Testis (tissue), 3 donors: ENCODE results near the gene HES4. TPM values are rescaled to one million over a fixed set of nuclear protein-coding genes. Genes with fewer than 3 reads are reported as not detected.

Source experiments
- DNase-seq: peaks from one replicate; pipeline ENCODE4 v3.0.0-alpha.2; 2019
- H3K27ac ChIP-seq, 2 donors: fragments of 200-600 bp; sonication (generic); one replicate each; pipeline ENCODE4 v1.5.1; 2019
- H3K27me3 ChIP-seq: fragments of 200-600 bp; sonication (generic); one replicate; pipeline ENCODE4 v1.5.1; 2019
- H3K36me3 ChIP-seq: fragments of 200-600 bp; sonication (generic); one replicate; pipeline ENCODE4 v1.5.1; 2017; ENCODE audit warnings: low read depth; ENCODE audit errors: missing control alignments
- H3K4me1 ChIP-seq: fragments of 200-600 bp; sonication (generic); one replicate; pipeline ENCODE4 v1.5.1; 2019
- H3K4me3 ChIP-seq, 2 donors: fragments of 200-600 bp; sonication (generic); one replicate each; pipeline ENCODE4 v1.5.1; 2017 to 2019
- H3K9me3 ChIP-seq: fragments of 200-600 bp; sonication (generic); one replicate; pipeline ENCODE4 v1.5.1; 2017
- POLR2A ChIP-seq: fragments of 450-650 bp; IDR thresholded peaks from one replicate; pipeline ENCODE4 v1.6.1; 2017; ENCODE audit warnings: antibody characterized with exemption, mild to moderate bottlenecking, moderate library complexity
- WGBS, 2 donors: methylation state at CpG; one replicate each; pipeline ENCODE4 v1.1.5; 2018; 5-methylcytosine and 5-hydroxymethylcytosine counted together
- intact Hi-C: fragments of 100-400 bp; cut with DNase I; formaldehyde crosslinking; loops from one replicate; pipeline ENCODE4 v1.15.1; 2023; ENCODE audit warnings: low total_unique reads
- polyA plus RNA-seq: library from polyadenylated mRNA; stranded (reverse); fragments of 350-450 nt; fragmentation: Illumina TruSeq; extraction: RNeasy Lipid Tissue Mini Kit (QIAGEN cat#74804); gene quantifications from one replicate; pipeline ENCODE4 v1.2.3, GENCODE V29; 2014; ENCODE audit warnings: low read depth, low replicate concordance; ENCODE audit not compliant: insufficient read depth
- total RNA-seq, 2 donors: library from RNA; depleted of rRNA; stranded (reverse); fragments of >200 nt; gene quantifications; one replicate each; pipeline ENCODE4 v1.2.3, GENCODE V29; 2016
- TF ChIP-seq, protein P1 (sequence below), 3 experiments: fragments of 450-650 bp in 2 of 3; fragments of 200-600 bp in 1 of 3; sonication (generic) in 1 of 3; IDR thresholded peaks; one replicate each; pipeline ENCODE4 v1.5.1; 2016 to 2019; ENCODE audit warnings: antibody characterized with exemption in 3 of 3, mild to moderate bottlenecking in 2 of 3, moderate library complexity in 1 of 3

HES4 gene
- total and polyA plus RNA-seq, 3 donors from 2014 or later = 2.3 to 27.5 (median 26.4) TPM

DNA sequence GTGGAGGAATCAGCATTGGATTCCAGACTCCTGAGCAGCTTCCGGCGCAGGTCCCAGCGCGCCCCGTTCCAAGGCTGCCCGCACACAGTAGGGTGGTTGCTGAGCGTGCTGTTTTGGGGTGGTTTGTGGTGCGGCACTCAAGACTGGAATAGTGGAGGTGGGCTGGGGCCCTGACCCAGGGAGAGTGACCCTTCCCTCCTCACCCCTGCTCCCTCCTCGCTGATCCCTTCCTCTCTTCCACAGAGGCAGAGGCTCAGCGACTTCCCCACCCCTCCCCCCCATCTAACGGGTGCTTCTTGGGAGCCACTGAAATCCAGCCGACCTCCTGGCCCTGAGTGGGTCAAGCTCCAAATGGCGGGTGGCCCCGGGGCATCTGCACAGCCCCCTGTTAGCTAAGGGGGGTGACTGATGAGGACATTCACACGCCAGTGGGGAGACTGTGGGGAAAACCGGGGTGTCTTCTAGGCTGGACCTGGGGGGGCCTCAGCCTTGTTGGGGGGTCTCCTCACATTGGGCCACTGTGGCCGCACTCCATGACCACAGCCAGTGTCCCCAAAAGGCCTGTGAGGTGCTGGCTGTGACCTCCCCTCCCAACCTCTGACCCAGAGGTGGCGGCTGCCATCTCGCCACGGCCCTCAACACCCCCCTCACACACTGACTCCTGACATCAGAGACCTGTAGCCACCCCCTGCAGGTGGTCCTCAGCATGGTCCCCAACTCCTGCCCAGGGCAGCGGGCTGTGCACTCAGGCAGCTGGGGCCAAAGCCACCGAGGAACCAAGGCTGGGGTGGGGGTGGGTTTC is 3.9 kb upstream of the HES4 start:
- no peak for DNase-seq
- H3K4me1 ChIP-seq = peaks cover 18% of the 10 kb centered on the region

DNA sequence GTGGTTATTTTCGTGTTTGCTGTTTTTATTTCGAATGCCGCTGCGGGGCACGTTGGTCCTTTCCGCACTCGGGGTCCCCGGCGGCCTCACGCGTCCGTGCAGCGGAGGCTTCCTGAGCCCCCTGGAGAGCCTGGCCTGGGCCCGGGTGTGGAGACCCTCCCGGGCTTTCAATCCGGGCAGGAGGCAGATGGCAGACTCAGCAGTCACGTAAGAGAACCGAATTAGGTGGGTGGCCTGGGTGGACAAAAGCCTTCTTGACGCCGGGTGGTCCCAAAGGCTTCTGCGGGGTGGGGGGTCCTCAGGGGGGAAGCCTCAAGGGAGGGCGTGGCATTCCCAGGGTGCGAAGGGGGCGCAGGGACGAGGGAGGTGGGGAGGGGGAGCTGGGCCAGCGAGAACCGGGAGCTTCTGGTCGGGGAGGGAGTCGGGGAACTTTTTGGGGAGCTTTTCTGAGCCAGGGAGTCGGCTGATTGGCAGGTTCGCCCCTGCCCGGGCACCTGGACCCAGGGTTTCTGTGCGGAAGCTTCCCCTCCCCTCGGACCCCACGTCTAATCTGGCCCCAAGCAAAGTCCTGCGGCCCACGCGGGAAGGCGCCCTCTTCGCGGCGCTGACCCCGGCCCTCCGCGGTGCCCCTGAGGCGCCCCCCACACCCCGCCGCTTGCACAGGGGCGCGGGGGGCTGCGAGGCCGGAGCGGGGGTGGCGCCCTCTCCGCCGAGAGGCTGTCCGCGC is 1.3 kb upstream of the HES4 start:
- Histone ChIP-seq H3K4me3 (peak overlapping the region; percentile 56 to 64), H3K4me1 (peaks cover 20% of the 10 kb centered on the region), H3K27ac (peak overlapping the region; percentile 87 to 89), H3K27me3 (no peaks in the 10 kb centered on the region), H3K9me3 (no peaks in the 10 kb centered on the region), H3K36me3 (no peaks in the 10 kb centered on the region)
- 1 to 4% methylated on average over 24 to 55 of the region's 58 CpGs for WGBS, 2 donors
- TF ChIP-seq, protein P1, sequence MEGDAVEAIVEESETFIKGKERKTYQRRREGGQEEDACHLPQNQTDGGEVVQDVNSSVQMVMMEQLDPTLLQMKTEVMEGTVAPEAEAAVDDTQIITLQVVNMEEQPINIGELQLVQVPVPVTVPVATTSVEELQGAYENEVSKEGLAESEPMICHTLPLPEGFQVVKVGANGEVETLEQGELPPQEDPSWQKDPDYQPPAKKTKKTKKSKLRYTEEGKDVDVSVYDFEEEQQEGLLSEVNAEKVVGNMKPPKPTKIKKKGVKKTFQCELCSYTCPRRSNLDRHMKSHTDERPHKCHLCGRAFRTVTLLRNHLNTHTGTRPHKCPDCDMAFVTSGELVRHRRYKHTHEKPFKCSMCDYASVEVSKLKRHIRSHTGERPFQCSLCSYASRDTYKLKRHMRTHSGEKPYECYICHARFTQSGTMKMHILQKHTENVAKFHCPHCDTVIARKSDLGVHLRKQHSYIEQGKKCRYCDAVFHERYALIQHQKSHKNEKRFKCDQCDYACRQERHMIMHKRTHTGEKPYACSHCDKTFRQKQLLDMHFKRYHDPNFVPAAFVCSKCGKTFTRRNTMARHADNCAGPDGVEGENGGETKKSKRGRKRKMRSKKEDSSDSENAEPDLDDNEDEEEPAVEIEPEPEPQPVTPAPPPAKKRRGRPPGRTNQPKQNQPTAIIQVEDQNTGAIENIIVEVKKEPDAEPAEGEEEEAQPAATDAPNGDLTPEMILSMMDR (IDR thresholded peaks at IDR 0.05) = no peak
- no peak for TF ChIP-seq POLR2A
- intact Hi-C loops = loop anchor here (10.0 kb wide), 1 partner anchor 64 kb away; no protein-coding TSS in a partner anchor
- DNase-seq = no peak

More for the DNA sequence above, 3.9 kb upstream of the HES4 start:
- no peaks in the 10 kb centered on the region for H3K36me3 ChIP-seq
- TF ChIP-seq, protein P1 (IDR thresholded peaks at IDR 0.05) = no peak
- TF ChIP-seq POLR2A = no peak
- H3K27ac ChIP-seq = no peak overlapping the region
- no peaks in the 10 kb centered on the region for H3K9me3 ChIP-seq
- no peak overlapping the region for H3K4me3 ChIP-seq
- no peaks in the 10 kb centered on the region for H3K27me3 ChIP-seq
- intact Hi-C loops = loop anchor here (10.0 kb wide), 1 partner anchor 61 kb away; no protein-coding TSS in a partner anchor
- 84 to 85% methylated on average over 7 to 22 of the region's 22 CpGs for WGBS, 2 donors

DNA sequence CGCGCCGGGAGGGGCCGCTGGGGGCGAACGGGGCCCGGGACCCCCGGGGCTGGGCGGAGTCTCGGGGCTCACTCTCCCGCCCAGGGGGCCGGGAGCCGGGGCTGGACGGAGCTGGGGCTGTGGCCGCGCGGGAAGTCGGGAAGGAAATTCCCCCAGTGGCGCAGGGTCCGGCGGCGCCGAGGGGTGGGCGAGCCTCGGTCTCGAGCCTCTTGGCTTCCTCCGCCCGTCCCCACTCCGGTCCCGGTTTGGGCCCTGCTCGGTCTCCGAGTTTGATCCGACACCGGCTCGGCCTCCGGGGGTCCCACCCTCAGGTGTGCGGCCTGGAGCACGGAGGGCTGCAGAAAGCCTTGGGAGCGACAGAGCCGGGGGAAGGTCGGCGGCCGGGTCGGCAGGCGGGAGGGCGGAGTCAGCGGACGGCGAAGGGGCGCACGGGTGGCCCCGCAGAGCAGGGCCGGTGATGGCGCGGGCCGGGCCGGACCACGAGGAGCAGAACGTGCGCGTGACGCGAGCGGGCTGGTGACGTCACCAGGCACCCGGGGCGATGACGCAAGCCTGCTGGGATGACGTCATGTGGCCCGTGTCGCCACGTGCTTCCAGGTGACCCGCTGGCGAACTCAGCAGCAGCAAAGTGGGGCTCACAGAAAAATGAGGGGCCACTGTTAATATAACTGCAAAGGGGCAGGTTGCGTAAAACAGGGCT is 610 bp upstream of the HES4 start:
- TF ChIP-seq, protein P1 (IDR thresholded peaks at IDR 0.05) = no peak
- TF ChIP-seq POLR2A = no peak
- 0 to 1% methylated on average over 11 to 31 of the region's 75 CpGs for WGBS, 2 donors
- H3K27ac ChIP-seq = peak overlapping the region; percentile 87 to 89
- intact Hi-C loops = loop anchor here (10.0 kb wide), 1 partner anchor 64 kb away; no protein-coding TSS in a partner anchor
- no peaks in the 10 kb centered on the region for H3K9me3 ChIP-seq
- DNase-seq = peak; percentile 70
- peak overlapping the region; percentile 56 to 64 for H3K4me3 ChIP-seq
- peaks cover 19% of the 10 kb centered on the region for H3K4me1 ChIP-seq
- no peaks in the 10 kb centered on the region for H3K27me3 ChIP-seq
- no peaks in the 10 kb centered on the region for H3K36me3 ChIP-seq

DNA sequence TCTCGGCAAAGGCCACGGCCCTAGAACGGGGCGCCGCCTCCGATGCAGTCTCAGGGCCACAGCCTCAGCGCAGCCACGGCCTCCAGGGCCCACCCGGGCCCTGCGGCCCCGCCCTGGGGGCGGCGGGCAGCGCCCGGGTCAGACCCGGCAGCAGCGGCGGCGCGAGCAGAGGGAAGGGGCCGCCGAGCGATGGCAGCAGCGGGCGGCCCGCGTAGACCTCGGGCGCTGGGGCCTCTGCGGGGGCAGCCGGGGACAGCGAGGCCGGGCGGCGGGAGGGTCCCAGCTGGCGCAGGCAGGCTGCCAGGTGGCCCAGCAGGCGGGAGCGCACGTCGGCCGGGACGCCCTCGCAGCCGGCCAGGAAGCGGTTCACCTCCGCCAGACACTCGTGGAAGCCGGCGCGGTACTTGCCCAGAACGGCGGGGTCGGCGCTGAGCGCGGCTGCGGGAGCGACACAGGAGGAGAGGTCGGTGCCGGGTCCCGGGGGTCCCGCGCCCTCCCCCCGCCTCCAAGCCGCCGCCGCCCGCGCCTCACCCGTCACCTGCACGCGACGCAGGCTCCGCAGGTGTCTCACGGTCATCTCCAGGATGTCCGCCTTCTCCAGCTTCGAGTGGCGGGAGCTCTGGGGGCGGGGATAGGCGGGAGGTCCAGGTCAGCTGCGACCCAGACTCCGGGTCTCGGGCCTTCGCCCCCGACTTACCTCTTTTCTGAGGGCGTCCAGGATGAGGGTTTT is 737 bp downstream of the HES4 start:
- H3K9me3 ChIP-seq = no peaks in the 10 kb centered on the region
- DNase-seq = no peak
- no peak for TF ChIP-seq POLR2A
- TF ChIP-seq, protein P1 (IDR thresholded peaks at IDR 0.05) = no peak
- peaks cover 6% of the 10 kb centered on the region for H3K4me1 ChIP-seq
- intact Hi-C loops = no loop called here
- peak overlapping the region; percentile 51 to 56 for H3K4me3 ChIP-seq
- H3K27ac ChIP-seq = peak overlapping the region; percentile 50 to 89
- no peaks in the 10 kb centered on the region for H3K36me3 ChIP-seq
- WGBS, 2 donors = 0% methylated on average over 53 to 60 of the region's 86 CpGs
- no peaks in the 10 kb centered on the region for H3K27me3 ChIP-seq
